Gastrocnemius medialis (tissue), 4 donors: ENCODE measurements around the gene PSAPL1.

Experiments
- POLR2A ChIP-seq, 2 donors: fragments of 450-650 bp; IDR thresholded peaks; one replicate each; pipeline ENCODE4 v1.6.1; 2017; ENCODE audit warnings: antibody characterized with exemption in 2 of 2, mild to moderate bottlenecking in 2 of 2, moderate library complexity in 2 of 2
- TF ChIP-seq, protein P1 (sequence below), 5 experiments: fragments of 450-650 bp in 3 of 5; fragments of 200-600 bp in 2 of 5; sonication (generic) in 2 of 5; IDR thresholded peaks in 4 of 5; conservative IDR thresholded peaks in 1 of 5; 1 replicate in 4 of 5; 2 replicates in 1 of 5; pipeline ENCODE4 v1.5.1; 2016 to 2019; ENCODE audit warnings: antibody characterized with exemption in 5 of 5, mild to moderate bottlenecking in 3 of 5, moderate library complexity in 3 of 5

DNA sequence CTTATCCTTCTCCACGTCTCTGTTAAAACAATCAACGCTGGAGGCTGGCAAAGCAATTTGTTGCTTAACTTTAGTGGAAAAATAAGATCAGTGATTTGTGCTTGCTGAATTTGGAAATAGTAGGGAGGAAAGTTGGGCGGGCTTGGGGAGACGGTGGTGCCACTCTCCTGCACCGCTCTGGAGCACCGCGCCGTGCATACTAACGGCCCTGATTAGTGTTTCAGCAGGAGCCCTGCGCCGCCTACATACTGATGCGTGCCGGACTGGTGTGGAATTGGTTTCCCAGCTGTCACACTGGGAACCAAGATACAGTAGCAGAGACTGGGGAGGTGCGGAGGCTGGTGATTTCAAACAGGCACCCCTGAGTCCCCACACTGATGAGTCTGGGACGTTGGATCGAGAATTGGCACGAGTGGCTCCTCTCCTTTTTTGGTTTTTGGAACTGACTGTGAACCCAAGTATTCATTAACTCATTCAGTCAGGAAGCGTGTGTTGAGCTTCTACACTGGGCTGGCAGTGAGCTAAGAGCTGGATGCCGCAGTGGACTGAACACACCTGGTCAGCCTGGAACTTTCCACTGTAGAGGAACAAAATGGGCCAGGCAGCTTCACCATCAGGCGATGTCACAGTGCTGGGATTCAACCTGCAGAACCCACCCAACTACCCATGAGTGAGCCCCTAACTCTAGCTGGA is 29.0 kb upstream of the PSAPL1 start:
- TF ChIP-seq, protein P1, sequence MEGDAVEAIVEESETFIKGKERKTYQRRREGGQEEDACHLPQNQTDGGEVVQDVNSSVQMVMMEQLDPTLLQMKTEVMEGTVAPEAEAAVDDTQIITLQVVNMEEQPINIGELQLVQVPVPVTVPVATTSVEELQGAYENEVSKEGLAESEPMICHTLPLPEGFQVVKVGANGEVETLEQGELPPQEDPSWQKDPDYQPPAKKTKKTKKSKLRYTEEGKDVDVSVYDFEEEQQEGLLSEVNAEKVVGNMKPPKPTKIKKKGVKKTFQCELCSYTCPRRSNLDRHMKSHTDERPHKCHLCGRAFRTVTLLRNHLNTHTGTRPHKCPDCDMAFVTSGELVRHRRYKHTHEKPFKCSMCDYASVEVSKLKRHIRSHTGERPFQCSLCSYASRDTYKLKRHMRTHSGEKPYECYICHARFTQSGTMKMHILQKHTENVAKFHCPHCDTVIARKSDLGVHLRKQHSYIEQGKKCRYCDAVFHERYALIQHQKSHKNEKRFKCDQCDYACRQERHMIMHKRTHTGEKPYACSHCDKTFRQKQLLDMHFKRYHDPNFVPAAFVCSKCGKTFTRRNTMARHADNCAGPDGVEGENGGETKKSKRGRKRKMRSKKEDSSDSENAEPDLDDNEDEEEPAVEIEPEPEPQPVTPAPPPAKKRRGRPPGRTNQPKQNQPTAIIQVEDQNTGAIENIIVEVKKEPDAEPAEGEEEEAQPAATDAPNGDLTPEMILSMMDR (IDR thresholded peaks at IDR 0.05 in 4 of 5, conservative IDR thresholded peaks at IDR 0.05 in 1 of 5): no peak
- no peak for TF ChIP-seq POLR2A (IDR thresholded peaks at IDR 0.05)
